Esophagus muscularis mucosa (tissue), 4 donors: ENCODE measurements around the gene LAMA3.

Source experiments
- EP300 ChIP-seq: sonication (generic); formaldehyde crosslinking; IDR thresholded peaks from one replicate; pipeline ENCODE4 v1.6.1; 2017; ENCODE audit warnings: antibody characterized with exemption
- POLR2A ChIP-seq: fragments of 450-650 bp; IDR thresholded peaks from one replicate; pipeline ENCODE4 v1.6.1; 2017; ENCODE audit warnings: antibody characterized with exemption, moderate library complexity, mild to moderate bottlenecking, low read depth
- POLR2AphosphoS5 ChIP-seq, 2 donors: sonication (generic); formaldehyde crosslinking; IDR thresholded peaks; one replicate each; pipeline ENCODE4 v1.6.1; 2017; ENCODE audit warnings: antibody characterized with exemption in 2 of 2
- TF ChIP-seq, protein P1 (sequence below), 3 experiments: fragments of 200-600 bp in 2 of 3; fragments of 450-650 bp in 1 of 3; sonication (generic) in 2 of 3; IDR thresholded peaks; one replicate each; pipeline ENCODE4 v1.5.1; 2017 to 2019; ENCODE audit warnings: antibody characterized with exemption in 3 of 3, mild to moderate bottlenecking in 2 of 3, moderate library complexity in 1 of 3

DNA sequence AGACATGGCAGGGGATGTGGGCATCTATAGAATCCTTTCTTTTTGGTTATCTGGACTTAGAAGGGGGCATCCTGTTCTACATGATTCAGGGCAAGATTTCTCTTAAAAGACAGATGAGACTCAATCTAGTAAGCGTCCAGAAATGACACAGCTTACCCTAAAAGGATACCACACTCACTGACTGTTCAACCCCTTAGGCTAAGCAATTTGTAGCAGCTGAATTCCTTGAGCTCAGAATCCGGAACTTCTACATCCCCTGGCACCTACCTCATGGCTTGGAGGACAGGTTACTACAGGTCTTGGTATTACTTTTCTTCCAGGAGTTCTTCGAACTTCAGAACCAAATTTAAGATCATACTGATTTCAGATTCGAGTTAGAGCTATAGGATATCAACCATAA is 138.4 kb downstream of the LAMA3 start:
- TF ChIP-seq, protein P1, sequence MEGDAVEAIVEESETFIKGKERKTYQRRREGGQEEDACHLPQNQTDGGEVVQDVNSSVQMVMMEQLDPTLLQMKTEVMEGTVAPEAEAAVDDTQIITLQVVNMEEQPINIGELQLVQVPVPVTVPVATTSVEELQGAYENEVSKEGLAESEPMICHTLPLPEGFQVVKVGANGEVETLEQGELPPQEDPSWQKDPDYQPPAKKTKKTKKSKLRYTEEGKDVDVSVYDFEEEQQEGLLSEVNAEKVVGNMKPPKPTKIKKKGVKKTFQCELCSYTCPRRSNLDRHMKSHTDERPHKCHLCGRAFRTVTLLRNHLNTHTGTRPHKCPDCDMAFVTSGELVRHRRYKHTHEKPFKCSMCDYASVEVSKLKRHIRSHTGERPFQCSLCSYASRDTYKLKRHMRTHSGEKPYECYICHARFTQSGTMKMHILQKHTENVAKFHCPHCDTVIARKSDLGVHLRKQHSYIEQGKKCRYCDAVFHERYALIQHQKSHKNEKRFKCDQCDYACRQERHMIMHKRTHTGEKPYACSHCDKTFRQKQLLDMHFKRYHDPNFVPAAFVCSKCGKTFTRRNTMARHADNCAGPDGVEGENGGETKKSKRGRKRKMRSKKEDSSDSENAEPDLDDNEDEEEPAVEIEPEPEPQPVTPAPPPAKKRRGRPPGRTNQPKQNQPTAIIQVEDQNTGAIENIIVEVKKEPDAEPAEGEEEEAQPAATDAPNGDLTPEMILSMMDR (IDR thresholded peaks at IDR 0.05): no peak
- TF ChIP-seq POLR2A (no peak), POLR2AphosphoS5 (IDR thresholded peaks at IDR 0.05) (no peak), EP300 (no peak)
